Fibroblast of lung (primary cell): Measurements from ENCODE around the gene MRPS11. TPM values are rescaled to one million over a fixed set of nuclear protein-coding genes. Genes with fewer than 3 reads are reported as not detected.
A peak's percentile ranks its signal among the peaks of the same experiment; 100 is the strongest.

Experiments used
- DNase-seq, 2 donors: peaks; one replicate each; pipeline versions ENCODE4 v3.0.0 to v3.0.0-alpha.2; 2010; ENCODE audit warnings: low read depth in 2 of 2
- H2AFZ ChIP-seq: 2 replicates; pipeline ENCODE4 v1.5.1; 2012; ENCODE audit warnings: low read length, control low read depth, inconsistent platforms
- H3K27ac ChIP-seq: 2 replicates; pipeline ENCODE4 v1.5.1; 2011; ENCODE audit warnings: low read length, control low read depth; ENCODE audit not compliant: insufficient read depth
- H3K27me3 ChIP-seq: 2 replicates; pipeline ENCODE4 v1.5.1; 2011; ENCODE audit warnings: mild to moderate bottlenecking, low read length; ENCODE audit not compliant: control insufficient read depth, insufficient read depth
- H3K36me3 ChIP-seq: 2 replicates; pipeline ENCODE4 v1.5.1; 2011; ENCODE audit warnings: low read length; ENCODE audit not compliant: control insufficient read depth, insufficient read depth
- H3K4me1 ChIP-seq: 2 replicates; pipeline ENCODE4 v1.5.1; 2011; ENCODE audit warnings: low read length; ENCODE audit not compliant: control insufficient read depth, insufficient read depth; ENCODE audit errors: extremely low read depth
- H3K4me2 ChIP-seq: 2 replicates; pipeline ENCODE4 v1.5.1; 2011; ENCODE audit warnings: low read length, control low read depth; ENCODE audit not compliant: insufficient read depth; ENCODE audit errors: extremely low read depth
- H3K4me3 ChIP-seq, 4 experiments: fragments of 200-600 bp in 1 of 4; sonication (generic) in 1 of 4; replicated peaks in 1 of 4; 2 replicates each; pipeline ENCODE4 v1.5.1; 2011 to 2016; ENCODE audit warnings: low read length in 4 of 4, low read depth in 3 of 4, mild to moderate bottlenecking in 3 of 4, control low read depth in 2 of 4, inconsistent platforms in 1 of 4, mixed read lengths in 1 of 4; ENCODE audit not compliant: insufficient read depth in 1 of 4; ENCODE audit errors: control extremely low read depth in 1 of 4
- H3K79me2 ChIP-seq: 2 replicates; pipeline ENCODE4 v1.5.1; 2012; ENCODE audit warnings: mild to moderate bottlenecking, low read length, inconsistent platforms; ENCODE audit not compliant: control insufficient read depth, insufficient read depth
- H3K9ac ChIP-seq: 2 replicates; pipeline ENCODE4 v1.5.1; 2011; ENCODE audit warnings: mild to moderate bottlenecking, low read length, control low read depth; ENCODE audit not compliant: insufficient read depth
- H3K9me3 ChIP-seq: 2 replicates; pipeline ENCODE4 v1.5.1; 2012; ENCODE audit warnings: low read depth, low read length; ENCODE audit not compliant: control insufficient read depth, insufficient read depth
- H4K20me1 ChIP-seq: 2 replicates; pipeline ENCODE4 v1.5.1; 2011; ENCODE audit warnings: low read length; ENCODE audit not compliant: control insufficient read depth, insufficient read depth; ENCODE audit errors: extremely low read depth
- EZH2 ChIP-seq: IDR thresholded peaks from 2 replicates; pipeline ENCODE4 v1.5.1; 2012; ENCODE audit warnings: low read length, control low read depth, mild to moderate bottlenecking; ENCODE audit errors: missing control alignments
- polyA plus RNA-seq, 2 donors: library from polyadenylated mRNA; depleted of rRNA in 1 of 2; stranded (reverse) in 1 of 2; unstranded in 1 of 2; fragments of >200 nt; gene quantifications; 2 replicates each; pipeline ENCODE4 v1.2.1, GENCODE V29; 2011 to 2012; ENCODE audit warnings: missing spikeins in 1 of 2
- total RNA-seq: library from RNA; depleted of rRNA; stranded (reverse); fragments of >200 nt; gene quantifications from 2 replicates; pipeline ENCODE4 v1.2.1, GENCODE V29; 2014
- TF ChIP-seq, protein P1 (sequence below), 2 donors: IDR thresholded peaks in 1 of 2; conservative IDR thresholded peaks in 1 of 2; 1 replicate in 1 of 2; 2 replicates in 1 of 2; pipeline ENCODE4 v1.5.1; 2011 to 2012; ENCODE audit warnings: low read length in 2 of 2, control low read depth in 1 of 2, inconsistent platforms in 1 of 2, low read depth in 1 of 2, mild to moderate bottlenecking in 1 of 2

MRPS11 gene
- total and polyA plus RNA-seq, 2 donors (not counting 1 experiment from before 2014, with no cell fraction given), result 27.1 to 46.4 TPM

DNA sequence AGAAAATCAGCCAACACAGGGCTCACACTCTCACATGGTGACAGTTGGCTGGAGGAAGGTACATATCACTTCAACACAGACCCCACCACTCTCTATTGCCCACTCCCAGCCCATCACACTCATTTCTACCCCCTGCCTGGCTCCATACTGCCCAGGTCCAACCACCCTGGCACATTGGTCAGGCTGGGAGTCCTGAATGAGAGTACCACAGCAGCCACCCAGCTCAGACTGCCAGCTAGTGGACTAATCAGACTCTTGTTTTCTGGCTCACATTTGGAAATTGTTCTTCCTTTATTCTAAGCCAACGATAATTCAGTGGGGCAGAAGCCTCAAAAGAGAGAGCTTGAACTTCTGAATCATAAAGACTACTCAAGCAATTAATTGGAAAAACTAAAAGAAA, 20.3 kb upstream of the MRPS11 start:
- peak in 1 of 2 donors; percentile 11 for DNase-seq
- no peak overlapping the region for H3K9ac ChIP-seq
- H3K4me1 ChIP-seq, result no peaks in the 10 kb centered on the region
- H3K4me2 ChIP-seq, result no peak overlapping the region
- H3K27me3 ChIP-seq, result no peaks in the 10 kb centered on the region
- no peak overlapping the region for H3K27ac ChIP-seq
- no peaks in the 10 kb centered on the region for H4K20me1 ChIP-seq
- no peaks in the 10 kb centered on the region for H3K79me2 ChIP-seq
- no peak for TF ChIP-seq EZH2
- TF ChIP-seq, protein P1, sequence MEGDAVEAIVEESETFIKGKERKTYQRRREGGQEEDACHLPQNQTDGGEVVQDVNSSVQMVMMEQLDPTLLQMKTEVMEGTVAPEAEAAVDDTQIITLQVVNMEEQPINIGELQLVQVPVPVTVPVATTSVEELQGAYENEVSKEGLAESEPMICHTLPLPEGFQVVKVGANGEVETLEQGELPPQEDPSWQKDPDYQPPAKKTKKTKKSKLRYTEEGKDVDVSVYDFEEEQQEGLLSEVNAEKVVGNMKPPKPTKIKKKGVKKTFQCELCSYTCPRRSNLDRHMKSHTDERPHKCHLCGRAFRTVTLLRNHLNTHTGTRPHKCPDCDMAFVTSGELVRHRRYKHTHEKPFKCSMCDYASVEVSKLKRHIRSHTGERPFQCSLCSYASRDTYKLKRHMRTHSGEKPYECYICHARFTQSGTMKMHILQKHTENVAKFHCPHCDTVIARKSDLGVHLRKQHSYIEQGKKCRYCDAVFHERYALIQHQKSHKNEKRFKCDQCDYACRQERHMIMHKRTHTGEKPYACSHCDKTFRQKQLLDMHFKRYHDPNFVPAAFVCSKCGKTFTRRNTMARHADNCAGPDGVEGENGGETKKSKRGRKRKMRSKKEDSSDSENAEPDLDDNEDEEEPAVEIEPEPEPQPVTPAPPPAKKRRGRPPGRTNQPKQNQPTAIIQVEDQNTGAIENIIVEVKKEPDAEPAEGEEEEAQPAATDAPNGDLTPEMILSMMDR (conservative IDR thresholded peaks at IDR 0.05 in 1 of 2, IDR thresholded peaks at IDR 0.05 in 1 of 2; ENCODE audit: low read depth in 1 of 2, low read length in 2 of 2), result peak in 1 of 2 donors; percentile 13
- no peaks in the 10 kb centered on the region for H3K9me3 ChIP-seq
- no peaks in the 10 kb centered on the region for H3K36me3 ChIP-seq
- H3K4me3 ChIP-seq, result no peak overlapping the region
- H2AFZ ChIP-seq, result no peak overlapping the region

GRCh38 chr15:88447741-88448140, 19.8 kb upstream of the MRPS11 start:
- TF ChIP-seq, protein P1 (conservative IDR thresholded peaks at IDR 0.05 in 1 of 2, IDR thresholded peaks at IDR 0.05 in 1 of 2; ENCODE audit: low read depth in 1 of 2, low read length in 2 of 2), result no peak
- no peak for TF ChIP-seq EZH2
- no peak overlapping the region for H3K4me2 ChIP-seq

GRCh38 chr15:88448991-88449461, 18.5 kb upstream of the MRPS11 start:
- Histone ChIP-seq H3K4me3 (no peak overlapping the region), H3K9me3 (no peaks in the 10 kb centered on the region), H3K9ac (no peak overlapping the region), H3K4me2 (no peak overlapping the region), H2AFZ (no peak overlapping the region), H3K27me3 (no peaks in the 10 kb centered on the region), H4K20me1 (no peaks in the 10 kb centered on the region), H3K4me1 (no peaks in the 10 kb centered on the region), H3K79me2 (no peaks in the 10 kb centered on the region), H3K27ac (no peak overlapping the region), H3K36me3 (no peaks in the 10 kb centered on the region)
- no peak for DNase-seq
- TF ChIP-seq, protein P1 (conservative IDR thresholded peaks at IDR 0.05 in 1 of 2, IDR thresholded peaks at IDR 0.05 in 1 of 2; ENCODE audit: low read depth in 1 of 2, low read length in 2 of 2), result no peak
- no peak for TF ChIP-seq EZH2

More at GRCh38 chr15:88447741-88448140, 19.8 kb upstream of the MRPS11 start:
- DNase-seq, result no peak
- Histone ChIP-seq H3K4me1 (no peaks in the 10 kb centered on the region), H3K27ac (no peak overlapping the region), H3K36me3 (no peaks in the 10 kb centered on the region), H3K9ac (no peak overlapping the region), H3K9me3 (no peaks in the 10 kb centered on the region), H2AFZ (no peak overlapping the region), H3K79me2 (no peaks in the 10 kb centered on the region), H4K20me1 (no peaks in the 10 kb centered on the region), H3K4me3 (no peak overlapping the region), H3K27me3 (no peaks in the 10 kb centered on the region)
